Mesenteric fat pad (tissue), 1 donor: ENCODE results near the gene GCLM. TPM values are rescaled to one million over a fixed set of nuclear protein-coding genes. Genes with fewer than 3 reads are reported as not detected.
"Not testable (repeated sequence)": the region's sequence is repeated elsewhere in the genome, so short reads cannot be mapped to it uniquely, and the experiment has no call there.

Experiments used
- DNase-seq: peaks from one replicate; pipeline ENCODE4 v3.0.0-alpha.2; 2020; ENCODE audit warnings: low spot score
- total RNA-seq: library from RNA; stranded (reverse); fragmentation: NEBNext Ultra II Directional; extraction: Animal tissue kit (Norgen Biotek cat#: 25700); gene quantifications from one replicate; pipeline ENCODE4 v1.2.1, GENCODE V29; 2021
- donor health status: DM: yes; HTN: yes; CAD: no.

GCLM gene
- total RNA-seq, 1 donor from 2014 or later: 81.9 TPM

GRCh38 chr1:93899543-93900207 lies 9.6 kb downstream of the GCLM start:
- DNase-seq: no peak

GRCh38 chr1:93888900-93889299 lies 20.3 kb downstream of the GCLM start:
- DNase-seq: no peak

- no peak for DNase-seq
Measured at GRCh38 chr1:93882269-93882668, 27.0 kb downstream of the GCLM start.

- no peak for DNase-seq
Measured at GRCh38 chr1:93880731-93881130, 28.5 kb downstream of the GCLM start.

- DNase-seq: peak; percentile 97
Measured at GRCh38 chr1:93878889-93879586, 30.2 kb downstream of the GCLM start, which contains the start of gene DNTTIP2. Gene DNTTIP2 (minus strand): TSS chr1:93879206. CDS start chr1:93879148, 58 bp downstream.

GRCh38 chr1:93878501-93878888 lies 30.7 kb downstream of the GCLM start:
- DNase-seq: no peak

GRCh38 chr1:93877529-93877928 lies 31.7 kb downstream of the GCLM start:
- DNase-seq: no peak

GRCh38 chr1:93876244-93876643 lies 33.0 kb downstream of the GCLM start:
- DNase-seq: no peak

GRCh38 chr1:93874025-93874651 lies 35.1 kb downstream of the GCLM start:
- DNase-seq: no peak

GRCh38 chr1:93871366-93871765 lies 37.9 kb downstream of the GCLM start:
- no peak for DNase-seq

GRCh38 chr1:93869653-93870052 lies 39.6 kb downstream of the GCLM start:
- DNase-seq: no peak

- DNase-seq: not testable (repeated sequence)
Measured at GRCh38 chr1:93868492-93868891, 40.7 kb downstream of the GCLM start.

- DNase-seq: no peak
Measured at GRCh38 chr1:93865253-93865652, 44.0 kb downstream of the GCLM start.

- DNase-seq: no peak
Measured at GRCh38 chr1:93864175-93864574, 45.1 kb downstream of the GCLM start.

GRCh38 chr1:93857653-93858052 lies 51.6 kb downstream of the GCLM start:
- not testable (repeated sequence) for DNase-seq

GRCh38 chr1:93855983-93856382 lies 53.2 kb downstream of the GCLM start:
- not testable (repeated sequence) for DNase-seq

- no peak for DNase-seq
Measured at GRCh38 chr1:93853940-93854339, 55.3 kb downstream of the GCLM start.

- DNase-seq: no peak
Measured at GRCh38 chr1:93851878-93852277, 57.4 kb downstream of the GCLM start.

GRCh38 chr1:93851327-93851712 lies 57.9 kb downstream of the GCLM start:
- DNase-seq: no peak

- not testable (repeated sequence) for DNase-seq
Measured at GRCh38 chr1:93850687-93851326, 58.4 kb downstream of the GCLM start.

GRCh38 chr1:93848350-93848883 lies 60.8 kb downstream of the GCLM start:
- DNase-seq: no peak
